ENCODE results near the gene PIEZO2.

DNA sequence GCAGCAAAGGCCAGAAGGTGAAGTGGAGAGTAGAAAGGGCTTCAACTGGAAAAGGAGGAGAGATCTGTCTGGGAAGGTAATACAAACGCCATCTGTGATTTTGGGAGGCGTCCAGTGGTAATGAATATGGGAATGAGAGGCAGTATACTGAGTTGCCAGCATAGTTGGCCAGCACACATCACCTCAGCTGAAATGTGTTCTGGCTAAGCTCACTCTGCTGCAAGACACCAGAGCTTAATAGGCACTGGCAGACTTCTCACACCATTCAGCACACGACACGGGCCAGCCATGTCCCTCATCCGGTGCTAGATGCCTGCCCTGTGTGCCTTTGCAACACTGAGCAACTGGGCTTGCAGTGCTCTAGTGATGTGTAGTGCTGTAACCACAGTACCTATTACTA is 277.1 kb downstream of the PIEZO2 start:
- TF ChIP-seq, protein P1, sequence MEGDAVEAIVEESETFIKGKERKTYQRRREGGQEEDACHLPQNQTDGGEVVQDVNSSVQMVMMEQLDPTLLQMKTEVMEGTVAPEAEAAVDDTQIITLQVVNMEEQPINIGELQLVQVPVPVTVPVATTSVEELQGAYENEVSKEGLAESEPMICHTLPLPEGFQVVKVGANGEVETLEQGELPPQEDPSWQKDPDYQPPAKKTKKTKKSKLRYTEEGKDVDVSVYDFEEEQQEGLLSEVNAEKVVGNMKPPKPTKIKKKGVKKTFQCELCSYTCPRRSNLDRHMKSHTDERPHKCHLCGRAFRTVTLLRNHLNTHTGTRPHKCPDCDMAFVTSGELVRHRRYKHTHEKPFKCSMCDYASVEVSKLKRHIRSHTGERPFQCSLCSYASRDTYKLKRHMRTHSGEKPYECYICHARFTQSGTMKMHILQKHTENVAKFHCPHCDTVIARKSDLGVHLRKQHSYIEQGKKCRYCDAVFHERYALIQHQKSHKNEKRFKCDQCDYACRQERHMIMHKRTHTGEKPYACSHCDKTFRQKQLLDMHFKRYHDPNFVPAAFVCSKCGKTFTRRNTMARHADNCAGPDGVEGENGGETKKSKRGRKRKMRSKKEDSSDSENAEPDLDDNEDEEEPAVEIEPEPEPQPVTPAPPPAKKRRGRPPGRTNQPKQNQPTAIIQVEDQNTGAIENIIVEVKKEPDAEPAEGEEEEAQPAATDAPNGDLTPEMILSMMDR (IDR thresholded peaks at IDR 0.05): no peak
- no peak for TF ChIP-seq POLR2A (IDR thresholded peaks at IDR 0.05)

All from heart left ventricle (tissue), 13 donors.